AG09309 (cell line): ENCODE data around the gene ACYP2.

ENCODE experiments used
- DNase-seq: peaks from one replicate; pipeline ENCODE4 v3.0.0-alpha.2; 2010; ENCODE audit warnings: low read depth
- H3K4me3 ChIP-seq: 2 replicates; pipeline ENCODE4 v1.5.1; 2011; ENCODE audit warnings: mild to moderate bottlenecking, low read depth, low read length, moderate library complexity; ENCODE audit not compliant: control insufficient read depth
- CTCF ChIP-seq: IDR thresholded peaks from 2 replicates; pipeline ENCODE4 v1.5.1; 2011; ENCODE audit warnings: mild to moderate bottlenecking, low read depth, low read length, inconsistent platforms; ENCODE audit not compliant: insufficient read depth, control insufficient read depth; ENCODE audit errors: missing control alignments

The ACYP2 gene

GRCh38 chr2:54350426-54350825 is 235.0 kb downstream of the ACYP2 start:
- no peak for DNase-seq
- H3K4me3 ChIP-seq: no peak overlapping the region
- TF ChIP-seq CTCF: no peak

- no peak overlapping the region for H3K4me3 ChIP-seq
- no peak for DNase-seq
- no peak for TF ChIP-seq CTCF
Measured at GRCh38 chr2:54353216-54353615, 237.8 kb downstream of the ACYP2 start.
